ENCODE data around the gene HIVEP3. TPM values are rescaled to one million over a fixed set of nuclear protein-coding genes. Genes with fewer than 3 reads are reported as not detected.
"Not testable (repeated sequence)": the region's sequence is repeated elsewhere in the genome, so short reads cannot be mapped to it uniquely, and the experiment has no call there.

The HIVEP3 gene
- total RNA-seq, 1 donor from 2014 or later = 5.8 TPM

GRCh38 chr1:41562328-41562727 is 356.4 kb downstream of the HIVEP3 start:
- DNase-seq (ENCODE audit: low read depth) = no peak
- no peak overlapping the region for H3K4me3 ChIP-seq (ENCODE audit: low read depth, low read length)
- TF ChIP-seq, protein P1, sequence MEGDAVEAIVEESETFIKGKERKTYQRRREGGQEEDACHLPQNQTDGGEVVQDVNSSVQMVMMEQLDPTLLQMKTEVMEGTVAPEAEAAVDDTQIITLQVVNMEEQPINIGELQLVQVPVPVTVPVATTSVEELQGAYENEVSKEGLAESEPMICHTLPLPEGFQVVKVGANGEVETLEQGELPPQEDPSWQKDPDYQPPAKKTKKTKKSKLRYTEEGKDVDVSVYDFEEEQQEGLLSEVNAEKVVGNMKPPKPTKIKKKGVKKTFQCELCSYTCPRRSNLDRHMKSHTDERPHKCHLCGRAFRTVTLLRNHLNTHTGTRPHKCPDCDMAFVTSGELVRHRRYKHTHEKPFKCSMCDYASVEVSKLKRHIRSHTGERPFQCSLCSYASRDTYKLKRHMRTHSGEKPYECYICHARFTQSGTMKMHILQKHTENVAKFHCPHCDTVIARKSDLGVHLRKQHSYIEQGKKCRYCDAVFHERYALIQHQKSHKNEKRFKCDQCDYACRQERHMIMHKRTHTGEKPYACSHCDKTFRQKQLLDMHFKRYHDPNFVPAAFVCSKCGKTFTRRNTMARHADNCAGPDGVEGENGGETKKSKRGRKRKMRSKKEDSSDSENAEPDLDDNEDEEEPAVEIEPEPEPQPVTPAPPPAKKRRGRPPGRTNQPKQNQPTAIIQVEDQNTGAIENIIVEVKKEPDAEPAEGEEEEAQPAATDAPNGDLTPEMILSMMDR (IDR thresholded peaks at IDR 0.05; ENCODE audit: insufficient read depth, low read length, poor library complexity, severe bottlenecking) = no peak
- H3K36me3 ChIP-seq (ENCODE audit: control insufficient read depth, insufficient read depth, low read length) = peaks cover 1% of the 10 kb centered on the region
- no peaks in the 10 kb centered on the region for H3K27me3 ChIP-seq (ENCODE audit: control insufficient read depth, insufficient read depth, low read length)

DNA sequence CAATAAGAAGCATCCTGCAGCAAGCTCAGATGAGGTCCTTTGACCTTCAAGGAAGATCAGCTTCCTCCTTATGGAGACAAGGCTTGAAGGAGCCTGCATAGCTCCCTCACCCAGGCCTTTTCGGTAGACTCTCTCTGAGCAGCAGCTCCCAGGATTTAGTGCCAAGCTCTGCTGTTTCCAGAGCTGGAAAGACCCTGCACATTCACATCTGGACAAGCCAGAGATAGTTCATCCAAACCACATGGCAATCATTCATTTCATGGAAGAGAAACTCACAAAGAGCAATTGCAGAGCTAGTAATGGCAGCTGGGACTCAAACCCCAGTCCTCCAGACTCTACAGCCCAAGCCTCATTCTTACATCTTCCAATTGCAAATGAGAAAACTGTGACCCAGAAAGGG is 357.8 kb downstream of the HIVEP3 start:
- TF ChIP-seq, protein P1 (IDR thresholded peaks at IDR 0.05; ENCODE audit: insufficient read depth, low read length, poor library complexity, severe bottlenecking) = no peak
- no peaks in the 10 kb centered on the region for H3K36me3 ChIP-seq (ENCODE audit: control insufficient read depth, insufficient read depth, low read length)
- H3K27me3 ChIP-seq (ENCODE audit: control insufficient read depth, insufficient read depth, low read length) = no peaks in the 10 kb centered on the region
- no peak overlapping the region for H3K4me3 ChIP-seq (ENCODE audit: low read depth, low read length)
- no peak for DNase-seq (ENCODE audit: low read depth)

DNA sequence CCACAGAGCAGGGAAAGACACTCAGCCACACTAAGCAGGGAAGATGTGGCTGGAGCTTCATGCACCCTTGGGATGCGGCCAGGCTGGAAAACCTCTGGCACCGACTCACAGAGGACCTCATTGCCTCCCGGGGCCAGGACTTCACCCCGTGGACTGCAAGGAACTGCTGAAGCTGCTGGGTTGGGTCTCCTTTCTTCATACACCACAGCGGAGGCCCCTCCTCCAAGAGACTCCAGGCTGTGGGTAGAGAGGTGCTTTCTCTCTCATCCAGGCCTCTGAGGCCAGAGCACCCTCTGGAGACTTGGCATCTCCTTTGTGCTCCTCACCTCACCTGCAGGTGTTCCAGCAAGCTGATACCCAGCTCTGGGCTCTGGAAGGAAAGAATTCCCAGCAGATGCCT is 358.2 kb downstream of the HIVEP3 start:
- TF ChIP-seq, protein P1 (IDR thresholded peaks at IDR 0.05; ENCODE audit: insufficient read depth, low read length, poor library complexity, severe bottlenecking) = no peak
- H3K27me3 ChIP-seq (ENCODE audit: control insufficient read depth, insufficient read depth, low read length) = no peaks in the 10 kb centered on the region
- H3K36me3 ChIP-seq (ENCODE audit: control insufficient read depth, insufficient read depth, low read length) = no peaks in the 10 kb centered on the region
- DNase-seq (ENCODE audit: low read depth) = no peak
- H3K4me3 ChIP-seq (ENCODE audit: low read depth, low read length) = no peak overlapping the region

GRCh38 chr1:41559331-41559730 is 359.4 kb downstream of the HIVEP3 start:
- TF ChIP-seq, protein P1 (IDR thresholded peaks at IDR 0.05; ENCODE audit: insufficient read depth, low read length, poor library complexity, severe bottlenecking) = no peak
- Histone ChIP-seq H3K27me3 (ENCODE audit: control insufficient read depth, insufficient read depth, low read length) (no peaks in the 10 kb centered on the region), H3K36me3 (ENCODE audit: control insufficient read depth, insufficient read depth, low read length) (no peaks in the 10 kb centered on the region), H3K4me3 (ENCODE audit: low read depth, low read length) (no peak overlapping the region)
- DNase-seq (ENCODE audit: low read depth) = no peak

GRCh38 chr1:41558761-41559171 is 360.0 kb downstream of the HIVEP3 start:
- Histone ChIP-seq H3K4me3 (ENCODE audit: low read depth, low read length) (no peak overlapping the region), H3K27me3 (ENCODE audit: control insufficient read depth, insufficient read depth, low read length) (no peaks in the 10 kb centered on the region), H3K36me3 (ENCODE audit: control insufficient read depth, insufficient read depth, low read length) (no peaks in the 10 kb centered on the region)
- TF ChIP-seq, protein P1 (IDR thresholded peaks at IDR 0.05; ENCODE audit: insufficient read depth, low read length, poor library complexity, severe bottlenecking) = no peak
- no peak for DNase-seq (ENCODE audit: low read depth)

DNA sequence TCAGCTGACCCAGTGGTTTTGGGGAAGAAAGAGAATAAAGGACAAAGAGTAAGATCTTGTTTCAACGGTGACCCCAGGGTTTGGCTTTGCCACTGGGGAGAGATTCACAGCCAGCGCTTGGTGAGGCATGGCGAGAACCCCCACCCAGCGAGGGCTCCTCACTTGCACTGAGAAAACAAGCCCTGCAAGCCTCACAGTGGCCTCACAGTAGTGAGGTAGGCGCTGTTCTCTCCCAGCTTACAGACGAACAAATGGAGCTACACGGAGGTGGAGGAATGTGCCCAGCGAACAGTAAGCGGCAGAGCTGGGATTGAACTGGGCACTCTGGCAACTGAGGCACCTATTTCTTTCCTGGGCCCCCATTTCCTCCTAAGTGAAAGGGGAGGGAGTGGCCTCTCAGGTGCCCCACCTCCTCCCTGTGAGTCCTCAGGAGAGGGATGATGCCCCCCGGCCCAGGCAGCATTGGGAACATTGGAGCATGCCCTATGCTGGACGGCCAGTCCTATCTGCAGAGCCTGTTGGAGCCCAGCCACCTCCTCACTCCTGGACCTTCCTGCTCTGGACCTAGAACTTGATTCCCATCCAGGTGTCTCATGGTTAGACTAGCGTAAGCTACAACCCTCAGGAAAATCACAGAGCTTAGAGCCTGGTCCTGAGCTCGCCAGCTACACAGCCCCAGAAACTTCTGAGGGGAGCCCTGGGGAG is 360.8 kb downstream of the HIVEP3 start:
- TF ChIP-seq, protein P1 (IDR thresholded peaks at IDR 0.05; ENCODE audit: insufficient read depth, low read length, poor library complexity, severe bottlenecking) = no peak
- no peak overlapping the region for H3K4me3 ChIP-seq (ENCODE audit: low read depth, low read length)
- H3K36me3 ChIP-seq (ENCODE audit: control insufficient read depth, insufficient read depth, low read length) = no peaks in the 10 kb centered on the region
- DNase-seq (ENCODE audit: low read depth) = no peak
- no peaks in the 10 kb centered on the region for H3K27me3 ChIP-seq (ENCODE audit: control insufficient read depth, insufficient read depth, low read length)

DNA sequence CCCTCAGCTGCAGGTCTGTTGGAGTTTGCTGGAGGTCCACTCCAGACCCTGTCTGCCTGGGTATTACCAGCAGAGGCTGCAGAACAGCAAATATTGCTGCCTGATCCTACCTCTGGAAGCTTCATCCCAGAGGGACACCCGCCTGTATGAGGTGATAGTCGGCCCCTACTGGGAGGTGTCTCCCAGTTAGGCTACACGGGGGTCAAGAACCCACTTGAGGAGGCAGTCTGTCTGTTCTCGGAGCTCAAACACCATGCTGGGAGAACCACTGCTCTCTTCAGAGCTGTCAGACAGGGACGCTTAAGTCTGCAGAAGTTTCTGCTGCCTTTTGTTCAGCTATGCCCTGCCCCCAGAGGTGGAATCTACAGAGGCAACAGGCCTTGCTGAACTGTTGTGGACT is 364.0 kb downstream of the HIVEP3 start:
- not testable (repeated sequence) for H3K36me3 ChIP-seq (ENCODE audit: control insufficient read depth, insufficient read depth, low read length); H3K27me3 ChIP-seq (ENCODE audit: control insufficient read depth, insufficient read depth, low read length); H3K4me3 ChIP-seq (ENCODE audit: low read depth, low read length); DNase-seq (ENCODE audit: low read depth)
